Right lobe of liver (tissue), 6 donors: ENCODE data around the gene MMP25. TPM values are rescaled to one million over a fixed set of nuclear protein-coding genes. Genes with fewer than 3 reads are reported as not detected.

Experiments used
- ATAC-seq, 4 donors: fragments of 200-7000 bp; cut with Tn5 transposase; one replicate each; pipeline ENCODE4 v1.9.1; 2020; ENCODE audit warnings: mild to moderate bottlenecking in 4 of 4, moderate library complexity in 4 of 4
- DNase-seq, 3 donors: peaks; one replicate each; pipeline ENCODE4 v3.0.0-alpha.2; 2020
- H3K27ac ChIP-seq, 3 donors: fragments of 200-600 bp; one replicate each; pipeline ENCODE4 v1.8.0; 2022
- H3K27me3 ChIP-seq, 2 donors: fragments of 200-600 bp; one replicate each; pipeline ENCODE4 v1.8.0; 2022
- H3K36me3 ChIP-seq, 4 donors: fragments of 200-600 bp; sonication (generic) in 1 of 4; one replicate each; pipeline versions ENCODE4 v1.5.1 to v1.8.0; 2017 to 2022; ENCODE audit warnings: control low read depth in 1 of 4
- H3K4me1 ChIP-seq, 4 donors: fragments of 200-600 bp; sonication (generic) in 1 of 4; one replicate each; pipeline versions ENCODE4 v1.5.1 to v1.8.0; 2017 to 2022; ENCODE audit warnings: control low read depth in 1 of 4
- H3K4me3 ChIP-seq, 3 donors: fragments of 200-600 bp; one replicate each; pipeline ENCODE4 v1.8.0; 2022
- H3K9me3 ChIP-seq, 4 donors: fragments of 200-600 bp; sonication (generic) in 1 of 4; one replicate each; pipeline versions ENCODE4 v1.5.1 to v1.8.0; 2017 to 2022; ENCODE audit warnings: control low read depth in 1 of 4
- POLR2A ChIP-seq: fragments of 450-650 bp; IDR thresholded peaks from one replicate; pipeline ENCODE4 v1.6.1; 2017; ENCODE audit warnings: antibody characterized with exemption, mild to moderate bottlenecking
- WGBS: methylation state at CpG from one replicate; pipeline ENCODE4 v1.1.6; 2018; ENCODE audit warnings: low coverage, low lambda C conversion rate; ENCODE audit not compliant: insufficient coverage; ENCODE audit errors: missing lambda C conversion rate; 5-methylcytosine and 5-hydroxymethylcytosine counted together
- intact Hi-C, 2 donors: fragments of 100-400 bp; cut with DNase I; formaldehyde crosslinking; loops; one replicate each; pipeline versions ENCODE4 v1.11.2 to v1.14.1; 2022
- total RNA-seq, 6 experiments: library from RNA; depleted of rRNA in 2 of 6; stranded (reverse); fragments of >200 nt in 2 of 6; fragmentation: NEBNext Ultra II Directional in 3 of 6; extraction: Animal tissue kit (Norgen Biotek cat#: 25700) in 3 of 6; gene quantifications; one replicate each; pipeline versions ENCODE4 v1.1.0 to v1.2.4, GENCODE V29; 2016 to 2023
- TF ChIP-seq, protein P1 (sequence below), 4 donors: fragments of 200-600 bp in 3 of 4; fragments of 450-650 bp in 1 of 4; IDR thresholded peaks; one replicate each; pipeline versions ENCODE4 v1.5.1 to v1.8.0; 2016 to 2022; ENCODE audit warnings: antibody characterized with exemption in 4 of 4, mild to moderate bottlenecking in 2 of 4
- donor health status: DM: no; HTN: yes; CAD: no.
- donor health status: DM: no; HTN: no; CAD: no.
- donor health status: DM: no; HTN: no; CAD: no.
- donor health status: DM: no; HTN: yes; CAD: no.
- donor health status: DM: no; HTN: yes; CAD: no.

Gene MMP25
- total RNA-seq, 6 experiments from 2014 or later: 1.3 to 2.0 (median 1.6) TPM

DNA sequence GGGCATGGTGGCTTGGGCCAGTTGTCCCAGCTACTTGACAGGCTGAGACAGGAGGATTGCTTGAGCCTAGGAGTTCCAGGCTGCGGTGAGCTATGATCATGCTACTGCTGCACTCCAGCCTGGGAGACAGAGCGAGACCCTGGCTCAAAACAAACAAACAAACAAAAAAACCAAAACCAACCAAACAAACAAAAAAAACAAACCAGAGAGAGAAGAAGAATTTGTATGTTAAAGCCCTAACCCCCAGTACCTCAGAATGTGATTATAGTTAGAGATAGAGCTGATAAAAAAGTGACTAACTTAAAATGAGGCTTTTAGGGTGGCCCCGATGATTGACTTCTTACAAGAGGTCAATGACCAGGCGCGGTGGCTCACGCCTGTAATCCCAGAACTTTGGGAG lies 1.7 kb upstream of the MMP25 start:
- no peak overlapping the region for H3K4me3 ChIP-seq
- no peak for DNase-seq
- no peak for ATAC-seq
- 78% methylated on average over 6 of the region's 6 CpGs for WGBS
- TF ChIP-seq, protein P1, sequence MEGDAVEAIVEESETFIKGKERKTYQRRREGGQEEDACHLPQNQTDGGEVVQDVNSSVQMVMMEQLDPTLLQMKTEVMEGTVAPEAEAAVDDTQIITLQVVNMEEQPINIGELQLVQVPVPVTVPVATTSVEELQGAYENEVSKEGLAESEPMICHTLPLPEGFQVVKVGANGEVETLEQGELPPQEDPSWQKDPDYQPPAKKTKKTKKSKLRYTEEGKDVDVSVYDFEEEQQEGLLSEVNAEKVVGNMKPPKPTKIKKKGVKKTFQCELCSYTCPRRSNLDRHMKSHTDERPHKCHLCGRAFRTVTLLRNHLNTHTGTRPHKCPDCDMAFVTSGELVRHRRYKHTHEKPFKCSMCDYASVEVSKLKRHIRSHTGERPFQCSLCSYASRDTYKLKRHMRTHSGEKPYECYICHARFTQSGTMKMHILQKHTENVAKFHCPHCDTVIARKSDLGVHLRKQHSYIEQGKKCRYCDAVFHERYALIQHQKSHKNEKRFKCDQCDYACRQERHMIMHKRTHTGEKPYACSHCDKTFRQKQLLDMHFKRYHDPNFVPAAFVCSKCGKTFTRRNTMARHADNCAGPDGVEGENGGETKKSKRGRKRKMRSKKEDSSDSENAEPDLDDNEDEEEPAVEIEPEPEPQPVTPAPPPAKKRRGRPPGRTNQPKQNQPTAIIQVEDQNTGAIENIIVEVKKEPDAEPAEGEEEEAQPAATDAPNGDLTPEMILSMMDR (IDR thresholded peaks at IDR 0.05): no peak
- no peak for TF ChIP-seq POLR2A
- peaks cover 0 to 25% of the 10 kb centered on the region in 2 donors for H3K27me3 ChIP-seq
- no peaks in the 10 kb centered on the region for H3K36me3 ChIP-seq
- intact Hi-C loops: no loop called here
- H3K4me1 ChIP-seq: peaks cover 0 to 16% (median 0%) of the 10 kb centered on the region in 4 donors
- H3K9me3 ChIP-seq: no peaks in the 10 kb centered on the region
- H3K27ac ChIP-seq: no peak overlapping the region

DNA sequence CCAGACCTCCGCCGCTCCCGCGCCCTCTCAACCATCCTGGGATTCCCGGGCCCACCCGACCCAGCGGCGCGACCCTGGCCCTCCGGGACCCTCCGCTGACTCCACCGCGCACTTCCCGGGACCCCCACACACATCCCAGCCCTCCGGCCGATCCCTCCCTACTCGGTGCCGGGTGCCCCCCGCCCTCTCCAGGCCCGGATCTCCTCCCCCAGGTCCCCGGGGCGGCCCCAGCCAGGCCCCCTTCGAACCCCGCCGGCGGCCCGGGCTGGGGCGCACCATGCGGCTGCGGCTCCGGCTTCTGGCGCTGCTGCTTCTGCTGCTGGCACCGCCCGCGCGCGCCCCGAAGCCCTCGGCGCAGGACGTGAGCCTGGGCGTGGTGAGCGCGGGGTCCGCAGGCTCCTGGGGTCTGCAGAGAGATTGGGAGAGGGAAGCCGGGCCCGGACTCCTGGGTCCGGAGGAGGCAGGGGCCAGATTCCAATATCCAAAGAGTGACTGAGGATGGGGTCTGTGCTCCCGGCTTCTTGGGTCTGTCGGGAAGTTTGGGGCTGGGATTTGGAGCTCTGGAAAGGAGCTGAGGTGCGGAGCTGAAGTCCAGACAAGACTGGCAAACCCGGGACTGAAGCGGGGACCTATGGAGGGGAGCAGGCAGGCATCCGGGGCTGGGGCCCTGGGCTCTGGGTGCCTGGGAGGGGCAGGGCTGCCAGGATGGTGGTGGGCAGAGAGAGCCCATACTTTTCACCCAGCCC lies 453 bp downstream of the MMP25 start:
- WGBS: 4% methylated on average over 19 of the region's 54 CpGs
- no peak for ATAC-seq

DNA sequence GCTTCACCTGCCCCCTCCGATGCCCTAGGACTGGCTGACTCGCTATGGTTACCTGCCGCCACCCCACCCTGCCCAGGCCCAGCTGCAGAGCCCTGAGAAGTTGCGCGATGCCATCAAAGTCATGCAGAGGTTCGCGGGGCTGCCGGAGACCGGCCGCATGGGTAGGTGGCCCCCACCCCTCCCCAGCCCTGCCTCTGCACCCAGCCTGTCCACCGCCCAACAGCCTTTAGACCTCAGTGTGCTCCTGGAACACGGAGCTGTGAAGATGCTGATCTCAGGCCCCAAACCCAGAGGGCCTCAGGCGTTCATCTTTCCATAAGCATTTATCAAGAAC lies 993 bp downstream of the MMP25 start:
- intact Hi-C loops: no loop called here
- H3K4me1 ChIP-seq: peaks cover 0 to 16% (median 0%) of the 10 kb centered on the region in 4 donors
- no peak overlapping the region for H3K4me3 ChIP-seq
- peaks cover 0 to 25% of the 10 kb centered on the region in 2 donors for H3K27me3 ChIP-seq
- TF ChIP-seq, protein P1 (IDR thresholded peaks at IDR 0.05): no peak
- no peak for TF ChIP-seq POLR2A
- DNase-seq: no peak
- H3K9me3 ChIP-seq: no peaks in the 10 kb centered on the region
- peak in 1 of 4 donors; percentile 3 for ATAC-seq
- no peak overlapping the region for H3K27ac ChIP-seq
- H3K36me3 ChIP-seq: no peaks in the 10 kb centered on the region
- no CpG with 5 or more reads among the region's 13 CpGs for WGBS

More for the DNA sequence above, 453 bp downstream of the MMP25 start:
- H3K4me3 ChIP-seq: peak overlapping the region in 2 of 3 donors; percentile 26 to 40
- TF ChIP-seq, protein P1 (IDR thresholded peaks at IDR 0.05): no peak
- no peak for TF ChIP-seq POLR2A
- peaks cover 0 to 16% (median 0%) of the 10 kb centered on the region in 4 donors for H3K4me1 ChIP-seq
- intact Hi-C loops: no loop called here
- H3K27ac ChIP-seq: no peak overlapping the region
- peak in 1 of 3 donors; percentile 55 for DNase-seq
- H3K9me3 ChIP-seq: no peaks in the 10 kb centered on the region
- H3K36me3 ChIP-seq: no peaks in the 10 kb centered on the region
- H3K27me3 ChIP-seq: peaks cover 0 to 25% of the 10 kb centered on the region in 2 donors

DNA sequence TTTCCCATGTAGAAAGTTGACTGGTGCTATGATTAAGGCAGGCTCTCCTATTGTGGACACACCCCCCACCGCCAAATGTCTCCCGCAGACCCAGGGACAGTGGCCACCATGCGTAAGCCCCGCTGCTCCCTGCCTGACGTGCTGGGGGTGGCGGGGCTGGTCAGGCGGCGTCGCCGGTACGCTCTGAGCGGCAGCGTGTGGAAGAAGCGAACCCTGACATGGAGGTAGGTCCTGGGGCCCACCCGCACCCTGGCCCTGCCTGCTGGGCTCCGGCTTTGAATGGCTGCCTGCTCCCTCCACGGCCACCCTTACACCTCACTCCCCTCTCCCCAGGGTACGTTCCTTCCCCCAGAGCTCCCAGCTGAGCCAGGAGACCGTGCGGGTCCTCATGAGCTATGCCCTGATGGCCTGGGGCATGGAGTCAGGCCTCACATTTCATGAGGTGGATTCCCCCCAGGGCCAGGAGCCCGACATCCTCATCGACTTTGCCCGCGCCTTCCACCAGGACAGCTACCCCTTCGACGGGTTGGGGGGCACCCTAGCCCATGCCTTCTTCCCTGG lies 3.6 kb downstream of the MMP25 start:
- Histone ChIP-seq H3K27ac (no peak overlapping the region), H3K27me3 (peaks cover 0 to 20% of the 10 kb centered on the region in 2 donors), H3K4me3 (no peak overlapping the region), H3K9me3 (no peaks in the 10 kb centered on the region), H3K4me1 (peaks cover 0 to 16% (median 0%) of the 10 kb centered on the region in 4 donors), H3K36me3 (no peaks in the 10 kb centered on the region)
- TF ChIP-seq, protein P1 (IDR thresholded peaks at IDR 0.05): no peak
- TF ChIP-seq POLR2A: no peak
- intact Hi-C loops: no loop called here
- 76% methylated on average over 8 of the region's 26 CpGs for WGBS
- no peak for DNase-seq
- ATAC-seq: no peak
